A549 (cell line): ENCODE results near the gene PCDHA11. TPM values are rescaled to one million over a fixed set of nuclear protein-coding genes. Genes with fewer than 3 reads are reported as not detected.

Experiments used
- ATAC-seq, 2 experiments: fragments of 200-7000 bp in 1 of 2; fragments of >200 bp in 1 of 2; cut with Nextera tagmentation in 1 of 2; cut with Tn5 transposase in 1 of 2; 3 replicates each; pipeline versions ENCODE4 v1.8.0 to v1.9.1; 2018 to 2020; ENCODE audit warnings: mild to moderate bottlenecking in 1 of 2, moderate library complexity in 1 of 2
- CTCF ChIA-PET: fragments of 300-600 bp; sonication (Branson Sonifier 250); formaldehyde crosslinking; extraction: SDS; loops from one replicate; lab custom pipeline; 2021; ENCODE audit warnings: antibody characterized with exemption, inconsistent platforms; lab: Yijun Ruan, JAX
- POLR2A ChIA-PET: fragments of 350-600 bp; formaldehyde crosslinking; extraction: SDS; loops from one replicate; lab custom pipeline; 2021; ENCODE audit warnings: antibody characterized with exemption, inconsistent platforms; lab: Yijun Ruan, JAX
- DNase-seq, 2 experiments: peaks; one replicate each; pipeline versions ENCODE4 v3.0.0 to v3.0.0-alpha.2; 2011 to 2016; ENCODE audit warnings: low read depth in 1 of 2, low spot score in 1 of 2
- FAIRE-seq: peaks from 2 replicates; lab custom pipeline; 2011; peaks lifted over from hg19 to GRCh38; lab: Jason Lieb, UNC
- H3K27ac ChIP-seq, 2 experiments: fragments of >200 bp; sonication (Bioruptor Twin); formaldehyde crosslinking; 3 replicates each; pipeline ENCODE4 v1.5.1; 2016 to 2017
- H3K4me1 ChIP-seq: fragments of >200 bp; sonication (Bioruptor Twin); formaldehyde crosslinking; 3 replicates; pipeline ENCODE4 v1.6.1; 2016
- H3K4me2 ChIP-seq: fragments of >200 bp; sonication (Bioruptor Twin); formaldehyde crosslinking; 3 replicates; pipeline ENCODE4 v1.6.1; 2016
- H3K4me3 ChIP-seq: fragments of >200 bp; sonication (Bioruptor Twin); formaldehyde crosslinking; 3 replicates; pipeline ENCODE4 v1.5.1; 2016
- H3K9me3 ChIP-seq: fragments of >200 bp; sonication (Bioruptor Twin); formaldehyde crosslinking; 3 replicates; pipeline ENCODE4 v1.6.1; 2016
- CBX2 ChIP-seq: fragments of 200-600 bp; sonication (generic); IDR thresholded peaks from 2 replicates; pipeline ENCODE4 v1.6.1; 2016; ENCODE audit warnings: low read depth, mild to moderate bottlenecking, borderline replicate concordance
- CEBPB ChIP-seq, 2 experiments: fragments of >200 bp in 1 of 2; sonication (Bioruptor Twin) in 1 of 2; formaldehyde crosslinking in 1 of 2; IDR thresholded peaks; 2 replicates each; pipeline ENCODE4 v1.6.1; 2012 to 2016
- EHF ChIP-seq: fragments of 250-450 bp; sonication (Bioruptor Pico); IDR thresholded peaks from 2 replicates; pipeline ENCODE4 v1.5.0; 2020; ENCODE audit warnings: mild to moderate bottlenecking
- EP300 ChIP-seq, 2 experiments: fragments of >200 bp; sonication (Bioruptor Twin); formaldehyde crosslinking; IDR thresholded peaks; 2 replicates in 1 of 2; 3 replicates in 1 of 2; pipeline ENCODE4 v1.6.1; 2016 to 2017
- ESRRA ChIP-seq: fragments of 150-350 bp; IDR thresholded peaks from 2 replicates; pipeline ENCODE4 v1.6.1; 2014; ENCODE audit warnings: mild to moderate bottlenecking, low read length, borderline replicate concordance
- GATA3 ChIP-seq: IDR thresholded peaks from 2 replicates; pipeline ENCODE4 v1.6.1; 2012; ENCODE audit warnings: borderline replicate concordance
- HES2 ChIP-seq: fragments of >200 bp; sonication (Bioruptor Twin); formaldehyde crosslinking; IDR thresholded peaks from 2 replicates; pipeline ENCODE4 v1.6.1; 2016
- HEYL ChIP-seq: fragments of 250-450 bp; sonication (Bioruptor Pico); IDR thresholded peaks from 2 replicates; pipeline ENCODE4 v1.8.0; 2021; ENCODE audit warnings: mild to moderate bottlenecking, moderate library complexity
- HOXA7 ChIP-seq: fragments of 250-450 bp; sonication (Bioruptor Pico); IDR thresholded peaks from 2 replicates; pipeline ENCODE4 v1.5.0; 2020; ENCODE audit warnings: mild to moderate bottlenecking, moderate library complexity
- HOXB13 ChIP-seq: fragments of 250-450 bp; sonication (Bioruptor Pico); IDR thresholded peaks from 2 replicates; pipeline ENCODE4 v1.5.0; 2020; ENCODE audit warnings: low read depth, mild to moderate bottlenecking, moderate library complexity
- MAFK ChIP-seq: fragments of 450-650 bp; IDR thresholded peaks from 2 replicates; pipeline ENCODE4 v1.6.1; 2014; ENCODE audit not compliant: partially characterized antibody
- MAX ChIP-seq: IDR thresholded peaks from 2 replicates; pipeline ENCODE4 v1.6.1; 2012
- MYC ChIP-seq: IDR thresholded peaks from 2 replicates; pipeline ENCODE4 v1.6.1; 2012; ENCODE audit warnings: mild to moderate bottlenecking, inconsistent platforms, low read length, improper control_type of control experiment, borderline replicate concordance
- NFE2L2 ChIP-seq: fragments of 150-350 bp; conservative IDR thresholded peaks from 2 replicates; pipeline ENCODE4 v1.6.1; 2014; ENCODE audit warnings: low read length
- NR3C1 ChIP-seq: fragments of >200 bp; sonication (Bioruptor Twin); formaldehyde crosslinking; IDR thresholded peaks from 3 replicates; pipeline ENCODE4 v1.6.1; 2017
- PBX3 ChIP-seq: IDR thresholded peaks from 2 replicates; pipeline ENCODE4 v1.6.1; 2012
- RFX5 ChIP-seq: fragments of 450-650 bp; IDR thresholded peaks from 2 replicates; pipeline ENCODE4 v1.7.1; 2014; ENCODE audit warnings: antibody characterized with exemption, mild to moderate bottlenecking, moderate library complexity
- SMC3 ChIP-seq: fragments of >200 bp; sonication (Bioruptor Twin); formaldehyde crosslinking; IDR thresholded peaks from 3 replicates; pipeline ENCODE4 v1.6.1; 2018; ENCODE audit warnings: inconsistent platforms
- SREBF2 ChIP-seq: fragments of 450-650 bp; IDR thresholded peaks from 2 replicates; pipeline ENCODE4 v1.6.1; 2014; ENCODE audit warnings: mild to moderate bottlenecking, moderate library complexity
- ZC3H11A ChIP-seq: fragments of 450-650 bp; IDR thresholded peaks from 2 replicates; pipeline ENCODE4 v1.6.1; 2014; ENCODE audit warnings: antibody characterized with exemption, mild to moderate bottlenecking
- ZFP36 ChIP-seq: fragments of 450-650 bp; IDR thresholded peaks from 2 replicates; pipeline ENCODE4 v1.6.1; 2014; ENCODE audit warnings: borderline replicate concordance; ENCODE audit not compliant: partially characterized antibody
- ZNF302 ChIP-seq: fragments of 250-450 bp; sonication (Bioruptor Pico); IDR thresholded peaks from 2 replicates; pipeline ENCODE4 v1.9.0; 2021; ENCODE audit warnings: inconsistent platforms, mild to moderate bottlenecking, moderate library complexity
- ZSCAN20 ChIP-seq: fragments of 250-450 bp; sonication (Bioruptor Pico); IDR thresholded peaks from 2 replicates; pipeline ENCODE4 v1.8.0; 2022; ENCODE audit warnings: mild to moderate bottlenecking, moderate library complexity
- WGBS: methylation state at CpG from one replicate; pipeline ENCODE4 v1.1.6; 2017; ENCODE audit errors: missing lambda C conversion rate; 5-methylcytosine and 5-hydroxymethylcytosine counted together
- polyA plus RNA-seq, 4 experiments: library from polyadenylated mRNA; depleted of rRNA in 3 of 4; stranded (reverse); fragments of >200 nt; fragmentation: RNase III in 1 of 4; extraction: RNeasy Plus Mini Kit Qiagen cat#74134 plus additional on column Dnase treatment in 1 of 4; gene quantifications; 2 replicates in 3 of 4; 3 replicates in 1 of 4; pipeline ENCODE4 v1.2.3, GENCODE V29; 2011 to 2017

Gene PCDHA11
- polyA plus RNA-seq, 2 of the 4 experiments (the other 2 are of a cell fraction) = 0.08 to 0.27 TPM

GRCh38 chr5:140883927-140884697, 15.4 kb downstream of the PCDHA11 start:
- no peak overlapping the region for H3K27ac ChIP-seq
- ChIA-PET POLR2A (no interaction called here), CTCF (interaction anchor here (0.6 to 1.3 kb wide), 3 partner anchors 8 to 15 kb away, joined by 3 read pairs; no protein-coding TSS in a partner anchor)
- ATAC-seq = no peak
- no peak overlapping the region for H3K4me3 ChIP-seq
- no peak for TF ChIP-seq MAFK
- no peak for TF ChIP-seq ZFP36
- no peak for TF ChIP-seq PBX3
- no peak for TF ChIP-seq SMC3
- TF ChIP-seq CBX2 = no peak
- no peak for TF ChIP-seq ZSCAN20 (CRISPR knock-in tag)
- no peak for TF ChIP-seq RFX5
- no peak overlapping the region for H3K4me2 ChIP-seq
- H3K9me3 ChIP-seq = peaks cover 4% of the 10 kb centered on the region; the same call in 2 of the 3 replicates
- FAIRE-seq = no peak
- no peaks in the 10 kb centered on the region for H3K4me1 ChIP-seq
- no peak for DNase-seq
- WGBS = 90% methylated on average over 68 of the region's 79 CpGs

GRCh38 chr5:140916325-140916724, 47.6 kb downstream of the PCDHA11 start:
- Histone ChIP-seq H3K4me2 (no peak overlapping the region), H3K9me3 (no peaks in the 10 kb centered on the region), H3K4me1 (no peaks in the 10 kb centered on the region), H3K27ac (no peak overlapping the region), H3K4me3 (no peak overlapping the region)
- ATAC-seq = no peak
- ChIA-PET POLR2A (no interaction called here), CTCF (interaction anchor here (0.6 to 2.7 kb wide), 4 partner anchors 10 to 109 kb away, joined by 3 to 12 read pairs (median 3); partner anchors contain the start of genes PCDHA4 and PCDHAC1)
- FAIRE-seq = no peak
- TF ChIP-seq SMC3 = no peak
- TF ChIP-seq ZFP36 = no peak
- no peak for TF ChIP-seq MAX
- TF ChIP-seq GATA3 = no peak
- TF ChIP-seq HOXB13 = no peak
- no peak for TF ChIP-seq SREBF2
- no peak for TF ChIP-seq RFX5
- no peak for TF ChIP-seq ESRRA
- no peak for TF ChIP-seq ZC3H11A
- TF ChIP-seq HES2 = no peak
- no peak for TF ChIP-seq NFE2L2
- TF ChIP-seq EHF (CRISPR knock-in tag) = no peak
- TF ChIP-seq HOXA7 = no peak
- TF ChIP-seq EP300 (IDR thresholded peaks at IDR 0.05) = no peak
- no peak for TF ChIP-seq CEBPB (IDR thresholded peaks at IDR 0.05)
- no peak for TF ChIP-seq NR3C1
- TF ChIP-seq MYC = no peak
- no peak for TF ChIP-seq HEYL
- TF ChIP-seq ZNF302 (CRISPR knock-in tag) = no peak
- no peak for DNase-seq
- 21% methylated on average over 1 of the region's 1 CpG for WGBS

Other genes with a start within 250 kb of the PCDHA11 start
- 3.3 and 6.3 TPM in 2 replicates for gene CD14, start 235.8 kb upstream of the PCDHA11 start, polyA plus RNA-seq (2011; rRNA removed)
- 2.0 to 3.5 TPM (median 2.9 TPM) in 3 replicates for gene CD14, start 235.8 kb upstream of the PCDHA11 start, polyA plus RNA-seq (2017; fragmentation: RNase III; extraction: RNeasy Plus Mini Kit Qiagen cat#74134 plus additional on column Dnase treatment)
- 11.8 and 14.6 TPM in 2 replicates for gene TMCO6, start 229.5 kb upstream of the PCDHA11 start, polyA plus RNA-seq (2011; rRNA removed)
- 13.3 to 18.1 TPM (median 16.1 TPM) in 3 replicates for gene TMCO6, start 229.5 kb upstream of the PCDHA11 start, polyA plus RNA-seq (2017; fragmentation: RNase III; extraction: RNeasy Plus Mini Kit Qiagen cat#74134 plus additional on column Dnase treatment)
- gene NDUFA2, start 221.3 kb upstream of the PCDHA11 start, polyA plus RNA-seq (2011; rRNA removed) = 100 and 119 TPM in 2 replicates
- 175 to 185 TPM (median 180 TPM) in 3 replicates for gene NDUFA2, start 221.3 kb upstream of the PCDHA11 start, polyA plus RNA-seq (2017; fragmentation: RNase III; extraction: RNeasy Plus Mini Kit Qiagen cat#74134 plus additional on column Dnase treatment)
- gene IK, start 221.1 kb upstream of the PCDHA11 start, polyA plus RNA-seq (2011; rRNA removed) = 120 and 158 TPM in 2 replicates
- gene IK, start 221.1 kb upstream of the PCDHA11 start, polyA plus RNA-seq (2017; fragmentation: RNase III; extraction: RNeasy Plus Mini Kit Qiagen cat#74134 plus additional on column Dnase treatment) = 150 to 170 TPM (median 160 TPM) in 3 replicates
- 23.3 and 26.6 TPM in 2 replicates for gene WDR55, start 204.1 kb upstream of the PCDHA11 start, polyA plus RNA-seq (2011; rRNA removed)
- gene WDR55, start 204.1 kb upstream of the PCDHA11 start, polyA plus RNA-seq (2017; fragmentation: RNase III; extraction: RNeasy Plus Mini Kit Qiagen cat#74134 plus additional on column Dnase treatment) = 32.1 to 39.2 TPM (median 36.2 TPM) in 3 replicates
- 0.63 and 0.78 TPM in 2 replicates for gene DND1, start 195.4 kb upstream of the PCDHA11 start, polyA plus RNA-seq (2011; rRNA removed)
- 1.0 to 1.3 TPM (median 1.1 TPM) in 3 replicates for gene DND1, start 195.4 kb upstream of the PCDHA11 start, polyA plus RNA-seq (2017; fragmentation: RNase III; extraction: RNeasy Plus Mini Kit Qiagen cat#74134 plus additional on column Dnase treatment)
- 73.0 and 80.5 TPM in 2 replicates for gene HARS1, start 177.6 kb upstream of the PCDHA11 start, polyA plus RNA-seq (2011; rRNA removed)
- 84.4 to 93.7 TPM (median 87.1 TPM) in 3 replicates for gene HARS1, start 177.6 kb upstream of the PCDHA11 start, polyA plus RNA-seq (2017; fragmentation: RNase III; extraction: RNeasy Plus Mini Kit Qiagen cat#74134 plus additional on column Dnase treatment)
- gene HARS2, start 177.5 kb upstream of the PCDHA11 start, polyA plus RNA-seq (2011; rRNA removed) = 46.6 and 55.1 TPM in 2 replicates
- 43.5 to 45.1 TPM (median 44.9 TPM) in 3 replicates for gene HARS2, start 177.5 kb upstream of the PCDHA11 start, polyA plus RNA-seq (2017; fragmentation: RNase III; extraction: RNeasy Plus Mini Kit Qiagen cat#74134 plus additional on column Dnase treatment)
- 62.1 and 90.9 TPM in 2 replicates for gene ZMAT2, start 168.5 kb upstream of the PCDHA11 start, polyA plus RNA-seq (2011; rRNA removed)
- 208 to 209 TPM (median 209 TPM) in 3 replicates for gene ZMAT2, start 168.5 kb upstream of the PCDHA11 start, polyA plus RNA-seq (2017; fragmentation: RNase III; extraction: RNeasy Plus Mini Kit Qiagen cat#74134 plus additional on column Dnase treatment)
- gene PCDHA1, start 82.8 kb upstream of the PCDHA11 start, polyA plus RNA-seq (2011; rRNA removed) = 0.37 and 0.52 TPM in 2 replicates
- gene PCDHA1, start 82.8 kb upstream of the PCDHA11 start, polyA plus RNA-seq (2017; fragmentation: RNase III; extraction: RNeasy Plus Mini Kit Qiagen cat#74134 plus additional on column Dnase treatment) = 0.12 to 0.18 TPM (median 0.13 TPM) in 3 replicates
- 0.03 and 0.07 TPM in 2 replicates for gene PCDHA2, start 74.1 kb upstream of the PCDHA11 start, polyA plus RNA-seq (2011; rRNA removed)
- gene PCDHA2, start 74.1 kb upstream of the PCDHA11 start, polyA plus RNA-seq (2017; fragmentation: RNase III; extraction: RNeasy Plus Mini Kit Qiagen cat#74134 plus additional on column Dnase treatment) = 0.08 TPM in 3 replicates
- 1.5 and 1.7 TPM in 2 replicates for gene PCDHA3, start 67.9 kb upstream of the PCDHA11 start, polyA plus RNA-seq (2011; rRNA removed)
- gene PCDHA3, start 67.9 kb upstream of the PCDHA11 start, polyA plus RNA-seq (2017; fragmentation: RNase III; extraction: RNeasy Plus Mini Kit Qiagen cat#74134 plus additional on column Dnase treatment) = 0.84 to 1.0 TPM (median 0.88 TPM) in 3 replicates
- gene PCDHA4, start 61.9 kb upstream of the PCDHA11 start, polyA plus RNA-seq (2011; rRNA removed) = 2.8 and 3.3 TPM in 2 replicates
- 1.6 to 2.2 TPM (median 1.9 TPM) in 3 replicates for gene PCDHA4, start 61.9 kb upstream of the PCDHA11 start, polyA plus RNA-seq (2017; fragmentation: RNase III; extraction: RNeasy Plus Mini Kit Qiagen cat#74134 plus additional on column Dnase treatment)
- gene PCDHA5, start 47.3 kb upstream of the PCDHA11 start, polyA plus RNA-seq (2011; rRNA removed) = 0.32 and 0.62 TPM in 2 replicates
- 0.64 to 0.84 TPM (median 0.78 TPM) in 3 replicates for gene PCDHA5, start 47.3 kb upstream of the PCDHA11 start, polyA plus RNA-seq (2017; fragmentation: RNase III; extraction: RNeasy Plus Mini Kit Qiagen cat#74134 plus additional on column Dnase treatment)
- 0.16 TPM in 2 replicates for gene PCDHA6, start 41.0 kb upstream of the PCDHA11 start, polyA plus RNA-seq (2011; rRNA removed)
- 0.03 to 0.07 TPM (median 0.04 TPM) in 3 replicates for gene PCDHA6, start 41.0 kb upstream of the PCDHA11 start, polyA plus RNA-seq (2017; fragmentation: RNase III; extraction: RNeasy Plus Mini Kit Qiagen cat#74134 plus additional on column Dnase treatment)
- 0.23 and 0.25 TPM in 2 replicates for gene PCDHA7, start 34.7 kb upstream of the PCDHA11 start, polyA plus RNA-seq (2011; rRNA removed)
- 0.08 to 0.14 TPM (median 0.09 TPM) in 3 replicates for gene PCDHA7, start 34.7 kb upstream of the PCDHA11 start, polyA plus RNA-seq (2017; fragmentation: RNase III; extraction: RNeasy Plus Mini Kit Qiagen cat#74134 plus additional on column Dnase treatment)
- gene PCDHA8, start 27.8 kb upstream of the PCDHA11 start, polyA plus RNA-seq (2011; rRNA removed) = 0.12 and 0.16 TPM in 2 replicates
- gene PCDHA8, start 27.8 kb upstream of the PCDHA11 start, polyA plus RNA-seq (2017; fragmentation: RNase III; extraction: RNeasy Plus Mini Kit Qiagen cat#74134 plus additional on column Dnase treatment) = 0.05 to 0.10 TPM in 2 of 3 replicates, not detected in the other
- gene PCDHA9, start 20.6 kb upstream of the PCDHA11 start, polyA plus RNA-seq (2011; rRNA removed) = 0.03 and 0.08 TPM in 2 replicates
- gene PCDHA9, start 20.6 kb upstream of the PCDHA11 start, polyA plus RNA-seq (2017; fragmentation: RNase III; extraction: RNeasy Plus Mini Kit Qiagen cat#74134 plus additional on column Dnase treatment) = 0.01 TPM in 1 of 3 replicates, not detected in the others
- 0.06 and 0.12 TPM in 2 replicates for gene PCDHA10, start 13.1 kb upstream of the PCDHA11 start, polyA plus RNA-seq (2011; rRNA removed)
- gene PCDHA10, start 13.1 kb upstream of the PCDHA11 start, polyA plus RNA-seq (2017; fragmentation: RNase III; extraction: RNeasy Plus Mini Kit Qiagen cat#74134 plus additional on column Dnase treatment) = 0.01 TPM in 3 replicates
- gene PCDHA12, start 6.4 kb downstream of the PCDHA11 start, polyA plus RNA-seq (2011; rRNA removed) = 2.9 and 3.0 TPM in 2 replicates
- gene PCDHA12, start 6.4 kb downstream of the PCDHA11 start, polyA plus RNA-seq (2017; fragmentation: RNase III; extraction: RNeasy Plus Mini Kit Qiagen cat#74134 plus additional on column Dnase treatment) = 2.5 TPM in 3 replicates
- 0.09 and 0.14 TPM in 2 replicates for gene PCDHA13, start 13.2 kb downstream of the PCDHA11 start, polyA plus RNA-seq (2011; rRNA removed)
- gene PCDHA13, start 13.2 kb downstream of the PCDHA11 start, polyA plus RNA-seq (2017; fragmentation: RNase III; extraction: RNeasy Plus Mini Kit Qiagen cat#74134 plus additional on column Dnase treatment) = not detected in 3 replicates
- gene PCDHAC1, start 57.3 kb downstream of the PCDHA11 start, polyA plus RNA-seq (2011; rRNA removed) = 3.3 and 3.5 TPM in 2 replicates
- gene PCDHAC1, start 57.3 kb downstream of the PCDHA11 start, polyA plus RNA-seq (2017; fragmentation: RNase III; extraction: RNeasy Plus Mini Kit Qiagen cat#74134 plus additional on column Dnase treatment) = 0.55 to 0.57 TPM (median 0.57 TPM) in 3 replicates
- gene PCDHAC2, start 97.5 kb downstream of the PCDHA11 start, polyA plus RNA-seq (2011; rRNA removed) = 5.3 and 6.3 TPM in 2 replicates
- 1.1 to 1.2 TPM (median 1.2 TPM) in 3 replicates for gene PCDHAC2, start 97.5 kb downstream of the PCDHA11 start, polyA plus RNA-seq (2017; fragmentation: RNase III; extraction: RNeasy Plus Mini Kit Qiagen cat#74134 plus additional on column Dnase treatment)
- gene PCDHB1, start 182.4 kb downstream of the PCDHA11 start, polyA plus RNA-seq (2011; rRNA removed) = not detected in 2 replicates
- not detected in 3 replicates for gene PCDHB1, start 182.4 kb downstream of the PCDHA11 start, polyA plus RNA-seq (2017; fragmentation: RNase III; extraction: RNeasy Plus Mini Kit Qiagen cat#74134 plus additional on column Dnase treatment)
- gene PCDHB2, start 225.7 kb downstream of the PCDHA11 start, polyA plus RNA-seq (2011; rRNA removed) = 4.1 and 5.0 TPM in 2 replicates
- gene PCDHB2, start 225.7 kb downstream of the PCDHA11 start, polyA plus RNA-seq (2017; fragmentation: RNase III; extraction: RNeasy Plus Mini Kit Qiagen cat#74134 plus additional on column Dnase treatment) = 2.7 to 3.4 TPM (median 3.0 TPM) in 3 replicates
- 0.09 and 0.10 TPM in 2 replicates for gene PCDHB3, start 231.5 kb downstream of the PCDHA11 start, polyA plus RNA-seq (2011; rRNA removed)
- 0.03 to 0.06 TPM (median 0.03 TPM) in 3 replicates for gene PCDHB3, start 231.5 kb downstream of the PCDHA11 start, polyA plus RNA-seq (2017; fragmentation: RNase III; extraction: RNeasy Plus Mini Kit Qiagen cat#74134 plus additional on column Dnase treatment)